HG03439 (cell line): Measurements from ENCODE around the gene RUNX3.

ENCODE experiments used
- ATAC-seq: cut with Tn5 transposase; IDR thresholded peaks from one replicate; pipeline ENCODE4 v1.9.1; 2021; ENCODE audit warnings: mild to moderate bottlenecking, moderate library complexity; ENCODE audit not compliant: unreplicated experiment

RUNX3 gene

GRCh38 chr1:24931146-24931467 lies 1.0 kb upstream of the RUNX3 start:
- no peak for ATAC-seq

GRCh38 chr1:24929398-24930259 lies 447 bp downstream of the RUNX3 start:
- peak; percentile 18 for ATAC-seq

- ATAC-seq = no peak
These were observed 1.2 kb downstream of the RUNX3 start for GRCh38 chr1:24928689-24929397.

GRCh38 chr1:24927988-24928688 lies 1.9 kb downstream of the RUNX3 start:
- ATAC-seq = no peak

- no peak for ATAC-seq
These were observed 2.6 kb downstream of the RUNX3 start for GRCh38 chr1:24927473-24927872.

- ATAC-seq = no peak
These were observed 3.4 kb downstream of the RUNX3 start for GRCh38 chr1:24926563-24927249.

GRCh38 chr1:24925963-24926362 lies 4.1 kb downstream of the RUNX3 start:
- ATAC-seq = no peak

DNA sequence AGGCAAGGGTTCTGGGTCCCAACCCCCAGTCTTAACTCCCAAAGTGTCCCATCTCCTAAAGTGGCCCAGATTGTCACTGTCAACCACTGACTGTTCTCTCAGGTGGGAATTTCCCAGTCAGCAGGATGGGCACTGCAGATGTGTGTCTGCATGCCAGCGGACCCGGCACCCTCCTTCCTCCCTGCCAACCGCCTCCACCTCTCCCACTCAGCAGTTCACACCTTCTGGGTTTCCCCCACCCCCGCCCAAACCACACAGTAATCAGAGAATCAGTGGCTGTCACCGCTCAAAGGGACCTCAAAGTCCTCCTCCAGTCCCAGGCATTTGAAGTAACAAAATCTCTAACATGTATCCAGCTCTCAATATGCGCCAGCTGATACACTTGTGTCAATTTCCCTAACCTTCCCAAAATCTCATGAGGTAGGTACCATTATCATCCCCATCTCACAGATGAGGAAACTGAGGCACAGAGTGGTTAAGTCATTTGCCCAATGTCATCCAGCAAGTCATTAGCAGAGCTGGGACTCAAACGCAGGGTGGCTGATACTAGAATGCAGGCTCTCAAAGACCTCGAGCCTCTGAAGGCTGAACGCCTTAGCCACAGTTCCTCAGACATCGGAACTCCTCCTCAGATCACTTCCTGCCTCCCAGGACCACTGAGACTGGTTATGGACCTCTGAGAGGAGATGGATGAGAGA lies 4.8 kb downstream of the RUNX3 start:
- ATAC-seq = no peak

DNA sequence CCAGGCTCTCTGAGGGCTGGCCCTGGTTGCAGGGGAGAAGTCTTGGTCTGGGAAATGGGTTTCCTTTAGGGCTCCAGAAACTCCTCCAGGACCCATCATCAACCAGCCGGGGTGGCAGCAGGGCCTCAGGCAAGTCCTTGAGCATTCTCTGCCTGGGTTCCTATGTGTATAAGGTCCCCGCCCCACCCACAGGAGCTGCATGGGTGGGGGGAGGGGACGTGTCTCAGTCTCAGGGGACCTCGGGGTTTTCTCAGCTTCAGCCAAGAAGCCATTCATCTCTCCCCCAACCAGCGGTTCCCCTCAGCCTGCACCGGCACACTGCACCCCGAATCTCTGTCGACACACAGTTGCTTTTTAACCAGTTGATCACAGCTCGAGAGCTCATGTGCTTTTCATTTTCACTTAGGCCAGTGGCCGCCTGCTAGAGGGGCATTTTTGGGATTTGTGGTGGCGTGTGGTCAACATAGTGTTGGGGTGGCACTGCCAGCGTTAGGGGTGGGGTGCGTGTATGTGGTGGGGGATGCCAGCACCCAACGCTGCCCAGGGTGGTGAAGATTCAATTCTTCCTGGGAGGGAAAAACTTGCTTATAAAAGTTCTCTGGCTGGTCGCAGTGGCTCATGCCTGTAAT lies 6.5 kb downstream of the RUNX3 start:
- ATAC-seq = peak; percentile 33

DNA sequence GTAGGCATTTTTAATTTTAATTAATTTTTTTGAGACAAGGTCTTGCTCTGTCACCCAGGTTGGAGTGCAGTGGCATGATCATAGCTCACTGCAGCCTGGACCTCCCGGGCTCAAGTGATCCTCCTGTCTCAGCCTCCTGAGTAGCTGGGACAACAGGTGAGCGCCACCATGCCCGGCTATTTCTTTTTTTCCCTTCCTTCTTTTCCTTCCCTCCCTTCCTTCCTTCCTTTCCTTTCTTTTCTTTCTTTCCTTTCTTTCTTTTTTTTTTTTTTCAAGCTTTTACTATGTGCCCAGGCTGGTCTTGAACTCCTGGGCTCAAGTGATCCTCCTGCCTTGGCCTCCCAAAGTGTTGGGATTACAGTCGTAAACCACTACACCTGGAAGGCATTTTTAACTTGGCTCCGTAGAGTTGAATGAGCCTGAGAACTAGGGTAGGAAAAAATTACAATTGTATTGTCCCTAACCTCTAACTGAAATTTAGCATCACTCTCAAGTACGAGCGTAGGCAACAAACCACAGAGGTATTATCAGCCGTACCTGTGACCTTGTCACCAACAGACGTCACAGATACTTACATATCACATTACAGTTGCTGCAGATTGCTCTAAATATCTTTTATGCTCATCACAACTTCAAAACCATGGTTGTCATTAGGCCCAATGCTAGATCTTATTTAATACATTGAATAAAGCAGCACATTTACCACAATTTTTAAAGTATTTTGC lies 8.0 kb downstream of the RUNX3 start:
- no peak for ATAC-seq

- no peak for ATAC-seq
These were observed 8.7 kb downstream of the RUNX3 start for GRCh38 chr1:24921412-24921811.

- no peak for ATAC-seq
These were observed 9.5 kb downstream of the RUNX3 start for GRCh38 chr1:24920533-24920925.

GRCh38 chr1:24919791-24920532 lies 10.1 kb downstream of the RUNX3 start:
- no peak for ATAC-seq

DNA sequence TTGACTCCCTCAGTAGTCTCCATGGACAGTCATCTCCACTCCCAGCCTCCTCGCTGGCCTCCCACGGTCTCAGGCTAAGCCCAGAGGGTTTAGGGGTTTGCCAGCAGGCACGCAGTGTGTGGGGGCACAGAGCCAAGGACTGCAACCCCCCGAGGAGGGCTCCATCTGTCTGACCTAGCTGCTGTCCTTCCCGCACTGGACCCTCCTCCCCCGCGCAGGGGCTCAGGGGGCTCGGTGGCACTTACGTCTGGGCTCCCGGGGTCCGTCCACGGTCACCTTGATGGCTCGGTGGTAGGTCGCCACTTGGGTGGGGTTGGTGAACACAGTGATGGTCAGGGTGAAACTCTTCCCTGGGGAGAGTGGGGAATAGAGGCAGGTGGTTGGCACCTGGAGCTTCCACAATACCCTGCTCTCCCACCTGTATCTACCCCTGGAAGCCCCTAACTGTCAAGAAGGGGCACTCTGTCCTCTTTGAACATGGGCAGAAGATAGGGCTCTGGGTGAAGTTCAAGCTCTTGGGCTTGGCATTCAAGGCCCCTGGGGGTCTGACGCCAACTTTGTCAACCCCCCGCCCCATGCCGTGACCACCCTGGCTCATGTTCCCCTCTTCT lies 11.0 kb downstream of the RUNX3 start:
- no peak for ATAC-seq

GRCh38 chr1:24918370-24918769 lies 11.7 kb downstream of the RUNX3 start:
- no peak for ATAC-seq

GRCh38 chr1:24917327-24918074 lies 12.6 kb downstream of the RUNX3 start:
- no peak for ATAC-seq

GRCh38 chr1:24915816-24916602 lies 14.1 kb downstream of the RUNX3 start:
- no peak for ATAC-seq
